Measurements from ENCODE around the gene GATAD2A. TPM values are rescaled to one million over a fixed set of nuclear protein-coding genes. Genes with fewer than 3 reads are reported as not detected.

Gene GATAD2A
- polyA plus RNA-seq, 1 experiment, result 22.0 TPM

- H3K27me3 ChIP-seq (ENCODE audit: control insufficient read depth, insufficient read depth, low read length), result peaks cover 26% of the 10 kb centered on the region
- DNase-seq (ENCODE audit: low read depth, low spot score), result no peak
- H3K27ac ChIP-seq (ENCODE audit: low read depth, low read length), result no peak overlapping the region
- ChIA-PET POLR2A (no interaction called here), CTCF (interaction anchor here (2.9 kb wide), 1 partner anchor 14 kb away, joined by 22 read pairs; no protein-coding TSS in a partner anchor)
- no peak for TF ChIP-seq CTCF (IDR thresholded peaks at IDR 0.05; ENCODE audit: low read depth, low read length)
- H3K4me3 ChIP-seq (ENCODE audit: low read depth, low read length), result no peak overlapping the region
- peaks cover 32% of the 10 kb centered on the region; the same call in 1 of the 2 replicates for H3K9me3 ChIP-seq (ENCODE audit: control insufficient read depth, insufficient read depth, low read length)
These were observed 134.2 kb downstream of the GATAD2A start for GRCh38 chr19:19539698-19540063.

GRCh38 chr19:19540064-19540714 lies 134.7 kb downstream of the GATAD2A start:
- 0 out of 2 replicates have a peak overlapping the region, but pooled peaks have one; percentile 18 for H3K4me3 ChIP-seq (ENCODE audit: low read depth, low read length)
- CTCF ChIA-PET, result interaction anchor here (0.6 to 2.9 kb wide), 2 partner anchors 9 to 13 kb away, joined by 5 to 22 read pairs; no protein-coding TSS in a partner anchor

GRCh38 chr19:19540715-19541515 lies 135.4 kb downstream of the GATAD2A start:
- no peak for TF ChIP-seq CTCF (IDR thresholded peaks at IDR 0.05; ENCODE audit: low read depth, low read length)
- peaks cover 43% of the 10 kb centered on the region; the same call in 1 of the 2 replicates for H3K9me3 ChIP-seq (ENCODE audit: control insufficient read depth, insufficient read depth, low read length)
- H3K27me3 ChIP-seq (ENCODE audit: control insufficient read depth, insufficient read depth, low read length), result peaks cover 26% of the 10 kb centered on the region
- CTCF ChIA-PET, result interaction anchor here (0.6 to 2.9 kb wide), 2 partner anchors 10 to 13 kb away, joined by 5 to 22 read pairs; no protein-coding TSS in a partner anchor
- H3K4me3 ChIP-seq (ENCODE audit: low read depth, low read length), result peak overlapping the region; percentile 18; the same call in 1 of the 2 replicates
- POLR2A ChIA-PET, result no interaction called here
- DNase-seq (ENCODE audit: low read depth, low spot score), result no peak
- no peak overlapping the region for H3K27ac ChIP-seq (ENCODE audit: low read depth, low read length)

More at GRCh38 chr19:19540064-19540714, 134.7 kb downstream of the GATAD2A start:
- no peak for DNase-seq (ENCODE audit: low read depth, low spot score)
- peaks cover 37% of the 10 kb centered on the region; the same call in 1 of the 2 replicates for H3K9me3 ChIP-seq (ENCODE audit: control insufficient read depth, insufficient read depth, low read length)
- no peak overlapping the region for H3K27ac ChIP-seq (ENCODE audit: low read depth, low read length)
- TF ChIP-seq CTCF (IDR thresholded peaks at IDR 0.05; ENCODE audit: low read depth, low read length), result no peak
- POLR2A ChIA-PET, result no interaction called here
- H3K27me3 ChIP-seq (ENCODE audit: control insufficient read depth, insufficient read depth, low read length), result peaks cover 26% of the 10 kb centered on the region

GRCh38 chr19:19541616-19542015 lies 136.1 kb downstream of the GATAD2A start:
- no peak for DNase-seq (ENCODE audit: low read depth, low spot score)
- CTCF ChIA-PET, result interaction anchor here (2.9 kb wide), 1 partner anchor 12 kb away, joined by 22 read pairs; no protein-coding TSS in a partner anchor
- no peak overlapping the region for H3K27ac ChIP-seq (ENCODE audit: low read depth, low read length)
- no peak overlapping the region for H3K4me3 ChIP-seq (ENCODE audit: low read depth, low read length)
- peaks cover 43% of the 10 kb centered on the region; the same call in 1 of the 2 replicates for H3K9me3 ChIP-seq (ENCODE audit: control insufficient read depth, insufficient read depth, low read length)
- POLR2A ChIA-PET, result no interaction called here
- no peak for TF ChIP-seq CTCF (IDR thresholded peaks at IDR 0.05; ENCODE audit: low read depth, low read length)
- peaks cover 26% of the 10 kb centered on the region for H3K27me3 ChIP-seq (ENCODE audit: control insufficient read depth, insufficient read depth, low read length)

All from AG04450 (cell line).